GM21360 (cell line): ENCODE results near the gene RANBP3L.
"Not testable (repeated sequence)": the region's sequence is repeated elsewhere in the genome, so short reads cannot be mapped to it uniquely, and the experiment has no call there.

Experiments used
- ATAC-seq: cut with Tn5 transposase; IDR thresholded peaks from one replicate; pipeline ENCODE4 v1.9.1; 2021; ENCODE audit warnings: mild to moderate bottlenecking, moderate library complexity; ENCODE audit not compliant: unreplicated experiment

RANBP3L gene

DNA sequence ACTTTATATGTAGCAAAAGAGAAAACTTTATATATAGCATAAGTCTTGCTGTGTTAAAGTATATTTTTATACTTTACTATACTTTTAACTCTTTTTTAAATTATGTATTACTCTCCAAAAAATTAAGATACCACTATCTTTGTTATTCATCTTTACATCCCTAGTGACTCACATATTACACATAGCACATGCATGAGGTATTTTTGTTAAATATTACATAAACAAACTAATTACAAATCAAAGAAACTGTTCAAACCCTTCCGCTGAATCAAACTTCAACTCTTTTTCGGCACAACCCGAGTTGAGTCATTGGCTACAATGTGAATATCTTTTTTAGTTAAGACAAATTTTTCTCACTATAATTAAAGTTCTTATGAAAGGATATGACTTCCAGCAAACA is 92.0 kb downstream of the RANBP3L start:
- ATAC-seq = no peak

DNA sequence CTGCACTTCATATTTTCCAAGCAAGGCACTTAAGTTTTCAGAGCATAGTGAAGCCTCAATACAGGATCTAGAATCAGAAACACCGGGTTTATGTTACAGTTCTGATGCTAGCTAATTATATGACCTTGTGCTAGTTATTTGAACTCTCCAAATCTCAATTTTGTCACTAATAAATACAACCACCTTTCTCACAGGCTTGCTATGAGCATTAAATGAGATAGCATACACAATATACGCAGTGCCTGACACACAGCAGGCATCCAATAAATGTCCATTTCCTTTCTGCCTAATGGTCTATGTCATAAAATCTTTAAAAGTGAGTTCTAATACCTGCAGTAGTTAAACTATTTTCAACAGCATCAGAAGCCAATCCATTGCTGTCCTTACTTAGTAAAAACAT is 92.9 kb downstream of the RANBP3L start:
- ATAC-seq = no peak

DNA sequence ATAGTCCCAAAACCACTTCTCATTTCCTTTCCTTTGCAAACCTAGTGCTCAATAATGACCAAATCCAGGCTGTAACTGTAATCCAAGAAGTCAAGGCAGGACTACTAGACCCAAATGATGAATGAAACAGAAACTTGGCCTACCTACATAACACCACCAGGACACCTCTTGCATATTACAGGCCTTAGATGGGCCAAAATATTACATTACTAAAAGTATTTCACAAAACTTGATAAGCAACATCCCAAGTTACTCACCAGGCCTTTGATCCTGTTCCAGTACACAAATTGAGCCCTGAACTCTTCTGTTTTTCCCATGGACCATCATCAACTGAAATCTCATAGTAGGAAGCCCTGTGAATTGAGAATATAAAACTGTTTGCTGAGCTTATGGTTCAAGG is 94.8 kb downstream of the RANBP3L start:
- no peak for ATAC-seq

DNA sequence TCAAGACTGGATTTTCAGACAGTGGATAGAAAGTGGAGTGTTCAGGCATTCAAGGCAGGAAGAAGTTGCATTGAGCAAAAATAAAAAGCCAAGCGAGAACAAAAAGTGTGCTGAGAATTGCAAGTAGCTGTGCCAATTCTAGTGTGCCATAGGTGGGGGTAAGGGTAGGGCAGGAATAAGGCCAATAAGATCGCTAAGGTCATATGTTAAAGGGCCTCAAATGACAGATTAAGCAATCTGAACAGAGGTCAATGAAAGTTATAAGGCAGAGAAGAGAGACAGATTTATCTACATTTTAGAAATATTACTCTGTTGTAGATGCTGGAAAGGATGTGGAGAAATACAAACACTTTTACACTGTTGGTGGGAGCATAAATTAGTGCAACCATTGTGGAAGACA is 96.4 kb downstream of the RANBP3L start:
- no peak for ATAC-seq

DNA sequence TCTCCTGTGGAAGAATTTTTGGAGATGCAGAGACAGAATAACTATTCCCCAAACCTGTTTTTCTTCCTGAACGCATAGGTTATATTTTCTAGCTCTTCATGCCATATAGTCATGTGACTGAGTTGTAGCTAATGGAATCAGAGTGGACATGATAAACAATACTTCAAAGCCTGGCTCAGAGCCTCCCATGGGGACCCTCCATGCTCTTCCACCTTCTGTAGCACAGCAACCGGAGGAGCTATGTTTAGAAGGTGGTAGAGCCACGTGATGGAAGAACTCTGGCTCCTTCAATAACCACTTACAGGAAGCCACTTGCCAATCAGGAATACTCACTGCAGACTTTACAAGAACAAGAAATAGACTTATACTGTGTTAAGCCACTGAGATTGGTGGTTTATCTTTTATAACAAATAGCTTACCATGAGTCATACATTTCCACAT is 99.2 kb downstream of the RANBP3L start:
- no peak for ATAC-seq

DNA sequence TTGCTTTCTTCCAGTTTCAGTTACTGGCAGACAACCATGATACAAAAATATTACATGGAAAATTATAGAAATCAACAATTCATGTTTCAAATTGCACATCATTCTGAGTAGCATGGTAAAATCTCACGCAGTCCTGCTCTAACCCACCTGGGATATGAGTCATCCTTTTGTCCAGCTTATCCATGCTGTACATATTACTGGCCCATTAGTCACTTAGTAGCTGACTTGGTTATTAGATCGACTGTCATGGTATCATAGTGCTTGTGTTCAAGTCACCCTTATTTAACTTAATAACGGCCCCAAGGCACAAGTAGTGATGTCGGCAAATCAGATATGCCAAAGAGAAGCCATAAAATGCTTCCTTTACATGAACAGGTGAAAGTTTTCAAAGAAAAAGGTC is 101.2 kb downstream of the RANBP3L start:
- ATAC-seq = no peak

DNA sequence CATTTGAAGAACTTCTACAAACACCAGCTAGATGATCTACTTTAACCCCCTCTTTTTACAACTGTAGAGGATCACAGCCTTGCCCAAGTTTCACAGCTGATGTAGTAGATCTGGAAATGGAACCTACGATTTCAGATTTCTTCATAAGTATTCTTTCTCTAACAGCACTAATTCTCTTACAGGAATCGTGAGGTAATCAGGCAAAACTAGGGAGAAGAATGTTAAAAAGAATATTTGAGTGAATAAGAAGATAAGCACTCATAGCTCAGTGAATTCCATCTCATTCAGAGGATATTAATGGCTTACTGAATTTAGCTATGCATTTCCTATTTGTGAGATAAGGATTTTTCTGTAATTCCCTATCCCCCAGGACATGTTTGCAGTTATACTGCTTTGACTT is 102.1 kb downstream of the RANBP3L start:
- ATAC-seq = no peak

DNA sequence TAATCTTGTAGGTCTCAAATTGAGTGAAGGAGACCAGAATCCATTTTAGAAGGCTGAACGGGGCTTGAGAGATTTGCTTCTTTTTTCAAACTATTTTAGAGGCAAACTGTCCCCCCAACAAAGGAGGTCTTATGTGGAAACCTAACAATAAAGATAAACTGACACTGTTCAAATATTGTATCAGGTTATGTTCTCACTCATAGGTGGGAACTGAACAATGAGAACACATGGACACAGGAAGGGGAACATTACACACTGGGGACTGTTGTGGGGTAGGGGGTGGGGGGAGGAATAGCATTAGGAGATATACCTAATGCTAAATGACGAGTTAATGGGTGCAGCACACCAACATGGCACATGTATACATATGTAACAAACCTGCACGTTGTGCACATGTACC is 102.9 kb downstream of the RANBP3L start:
- not testable (repeated sequence) for ATAC-seq
